ENCODE measurements around the gene MSANTD7.
"Not testable (repeated sequence)": the region's sequence is repeated elsewhere in the genome, so short reads cannot be mapped to it uniquely, and the experiment has no call there.

Gene MSANTD7

DNA sequence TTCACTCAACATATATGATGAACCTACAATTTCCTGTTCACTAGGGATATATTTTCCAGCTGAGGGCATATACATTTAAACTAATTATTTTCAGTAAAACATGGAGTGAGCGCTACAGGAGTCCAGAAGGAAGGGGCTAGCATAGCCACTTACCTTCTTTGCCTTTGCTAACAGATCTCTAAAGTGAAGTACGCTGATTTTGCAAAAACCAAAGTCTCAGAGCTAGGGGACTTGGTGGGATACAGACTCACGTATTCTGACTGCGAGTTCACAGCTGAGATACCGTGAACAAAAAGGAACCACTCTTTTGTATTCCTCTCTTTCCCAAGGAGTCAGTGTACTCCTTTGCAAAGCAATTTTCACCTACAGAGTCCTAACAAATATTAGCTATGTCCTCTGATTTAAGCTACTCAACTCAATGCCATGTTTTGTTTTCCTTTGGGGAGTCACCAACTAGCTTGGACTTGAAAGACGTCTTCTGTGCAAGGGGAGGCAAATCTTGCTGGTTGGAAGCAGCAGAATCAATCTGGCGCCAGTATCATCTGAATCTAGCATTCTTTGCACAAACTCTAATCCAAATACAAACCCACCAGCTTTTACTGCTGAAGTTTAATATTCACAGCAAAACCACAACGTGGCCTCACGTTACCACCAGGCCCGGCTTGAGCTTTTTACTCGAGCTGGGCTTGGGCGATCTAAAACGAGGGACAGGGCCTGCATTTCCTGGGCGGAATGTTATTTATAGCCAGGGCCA, 926 bp upstream of the MSANTD7 start:
- DNase-seq (ENCODE audit: extremely low read depth in 1 of 2, low read depth in 1 of 2) = no peak

DNA sequence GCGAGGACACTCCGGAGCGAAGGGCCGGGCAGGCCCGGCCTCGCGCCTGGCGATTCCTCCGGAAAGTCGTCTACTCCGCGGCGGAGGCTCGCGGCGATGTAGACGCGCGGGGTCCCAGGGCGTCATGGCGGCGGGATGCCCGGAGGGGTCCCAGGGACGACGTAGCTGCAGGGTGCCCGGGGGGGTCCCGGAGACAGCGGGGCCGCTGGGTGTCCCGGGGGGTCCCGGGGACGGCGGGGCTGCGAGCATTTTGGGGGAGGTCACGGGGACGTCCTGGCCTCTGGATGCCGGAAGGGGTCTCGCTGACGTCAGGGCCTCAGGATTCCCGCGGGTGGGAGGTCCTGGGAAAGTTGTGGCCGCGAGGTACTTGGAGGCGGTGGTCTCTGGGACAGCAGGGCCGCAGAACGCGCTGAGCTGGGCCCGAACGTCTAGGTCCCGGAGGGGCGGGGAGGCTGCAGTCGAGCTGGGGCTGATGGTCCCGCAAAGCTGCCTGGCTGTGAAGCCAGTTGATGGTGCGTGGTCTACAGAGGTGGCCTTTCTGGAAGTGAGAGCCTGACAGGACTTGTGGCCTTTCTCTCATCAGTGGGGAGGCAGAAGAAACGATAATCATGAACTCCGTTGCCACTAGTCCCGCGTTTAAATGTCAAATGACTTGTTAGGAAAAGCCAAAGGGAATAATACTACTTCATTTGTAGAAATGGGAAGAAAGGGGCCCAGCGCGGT, 637 bp downstream of the MSANTD7 start:
- DNase-seq (ENCODE audit: extremely low read depth in 1 of 2, low read depth in 1 of 2) = peak in 1 of 2 donors; percentile 13

DNA sequence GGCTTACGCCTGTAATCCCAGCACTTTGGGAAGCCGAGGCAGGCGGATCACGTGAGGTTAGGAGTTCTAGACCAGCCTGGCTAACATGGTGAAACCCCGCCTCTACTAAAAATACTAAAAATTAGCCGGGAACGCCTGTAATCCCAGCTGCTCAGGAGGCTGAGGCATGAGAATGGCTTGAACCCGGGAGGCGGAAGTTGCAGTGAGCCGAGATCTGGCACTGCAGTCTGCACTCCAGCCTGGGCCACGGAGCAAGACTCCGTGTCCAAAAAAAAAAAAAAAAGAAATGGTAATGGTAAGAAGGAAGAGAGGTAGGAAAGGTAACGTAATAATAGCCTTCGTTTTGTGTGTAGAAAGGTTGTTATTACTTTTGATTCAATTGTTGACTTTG, 1.2 kb downstream of the MSANTD7 start:
- no peak for DNase-seq (ENCODE audit: extremely low read depth in 1 of 2, low read depth in 1 of 2)

DNA sequence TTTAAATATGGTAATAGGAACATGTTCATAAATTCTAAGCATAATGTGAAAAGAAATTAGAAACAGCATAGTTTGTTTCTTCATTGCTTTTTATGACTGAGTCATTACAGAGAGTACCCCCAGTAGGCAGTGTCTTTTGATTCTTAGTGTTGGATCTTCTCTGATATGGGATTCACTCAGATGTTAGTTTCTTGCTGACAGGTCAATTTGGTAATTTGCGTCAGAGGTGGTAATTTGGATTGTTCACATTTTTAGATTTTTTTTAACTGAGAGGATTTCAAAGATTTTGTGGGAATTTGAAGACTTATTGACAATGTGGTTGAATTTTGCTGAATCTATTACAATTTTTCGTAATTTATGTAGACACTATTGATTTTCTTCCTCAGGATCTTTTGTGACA, 2.1 kb downstream of the MSANTD7 start:
- DNase-seq (ENCODE audit: extremely low read depth in 1 of 2, low read depth in 1 of 2) = no peak

DNA sequence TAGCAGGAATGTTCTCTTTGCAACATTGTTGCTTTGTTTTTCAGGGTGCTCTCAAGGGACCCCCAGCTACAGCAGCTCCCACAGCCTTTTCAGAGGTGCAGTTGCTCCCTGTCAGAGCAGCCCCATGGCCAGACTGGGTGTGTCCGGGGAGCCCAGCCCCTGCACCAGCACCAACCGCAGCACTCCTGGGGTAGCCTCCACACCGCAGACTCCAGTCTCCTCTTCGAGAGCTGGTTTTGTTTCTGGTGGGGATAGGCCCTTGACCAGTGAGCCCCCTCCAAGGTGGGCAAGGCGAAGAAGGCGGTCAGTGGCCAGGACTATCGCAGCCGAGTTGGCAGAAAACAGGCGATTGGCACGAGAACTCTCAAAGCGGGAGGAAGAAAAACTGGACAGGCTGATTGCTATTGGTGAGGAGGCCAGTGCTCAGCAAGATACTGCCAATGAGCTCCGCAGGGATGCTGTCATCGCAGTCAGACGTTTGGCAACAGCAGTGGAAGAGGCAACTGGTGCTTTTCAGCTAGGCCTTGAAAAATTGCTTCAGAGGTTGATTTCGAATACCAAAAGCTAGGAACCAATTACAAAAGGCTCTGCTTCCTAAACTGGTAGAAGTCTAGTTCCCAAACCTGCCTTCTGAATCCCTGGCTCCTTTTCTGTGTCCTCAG, 5.4 kb downstream of the MSANTD7 start:
- no peak for DNase-seq (ENCODE audit: extremely low read depth in 1 of 2, low read depth in 1 of 2)

DNA sequence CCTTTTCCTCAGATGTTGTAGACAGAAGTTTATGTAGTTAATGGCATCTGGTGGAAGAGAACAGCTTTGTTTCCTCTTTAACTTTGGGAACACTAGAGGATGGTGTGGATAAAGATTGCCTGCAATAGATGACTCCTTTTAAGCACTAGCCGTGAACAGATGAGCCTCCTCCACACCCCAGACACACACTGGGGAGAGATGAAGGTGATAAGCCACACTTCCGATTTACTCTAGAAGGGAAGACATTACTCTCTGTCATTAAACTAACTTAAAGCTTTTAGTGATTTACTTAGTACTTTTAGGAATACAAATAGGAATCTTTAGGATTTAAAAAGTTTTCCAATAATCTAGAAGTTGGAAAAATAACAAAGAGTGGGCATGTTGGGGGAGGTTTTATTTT, 6.8 kb downstream of the MSANTD7 start:
- no peak for DNase-seq (ENCODE audit: extremely low read depth in 1 of 2, low read depth in 1 of 2)

DNA sequence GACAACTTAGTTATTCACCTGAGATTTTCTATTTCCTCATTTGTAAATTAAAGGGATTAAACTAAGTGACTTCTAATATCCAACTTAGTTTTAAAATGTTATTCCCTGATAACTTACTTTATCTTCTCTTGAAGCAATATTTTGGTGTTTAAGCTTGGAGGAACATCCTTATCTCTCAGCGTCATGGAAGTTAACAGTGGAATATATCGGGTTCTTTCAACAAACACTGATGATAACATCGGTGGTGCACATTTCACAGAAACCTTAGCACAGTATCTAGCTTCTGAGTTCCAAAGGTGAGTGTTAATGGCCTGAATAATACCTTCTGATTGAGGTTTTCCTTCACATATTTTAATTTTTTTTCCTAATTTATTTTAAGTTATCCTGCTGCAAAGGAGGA, 14.1 kb downstream of the MSANTD7 start:
- DNase-seq (ENCODE audit: extremely low read depth in 1 of 2, low read depth in 1 of 2) = no peak

DNA sequence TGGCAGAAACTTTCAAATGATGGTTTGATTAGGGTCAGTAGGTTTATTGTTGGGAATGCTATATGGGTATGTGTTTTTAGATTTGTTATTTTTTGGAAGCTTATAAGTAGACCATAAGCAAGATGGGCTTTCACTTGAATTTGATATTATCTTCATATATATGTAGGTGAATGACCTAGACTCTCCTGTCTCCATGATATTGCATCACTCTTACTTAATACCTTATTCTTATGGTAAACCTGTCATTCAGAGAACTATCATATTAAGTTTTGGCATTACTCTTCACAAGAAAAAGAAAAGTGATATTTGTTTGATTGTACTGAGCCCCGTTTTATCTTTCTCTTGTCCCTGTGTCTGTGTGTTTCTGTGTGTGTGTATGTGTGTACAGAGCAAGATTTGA, 17.3 kb downstream of the MSANTD7 start:
- DNase-seq (ENCODE audit: extremely low read depth in 1 of 2, low read depth in 1 of 2) = no peak

DNA sequence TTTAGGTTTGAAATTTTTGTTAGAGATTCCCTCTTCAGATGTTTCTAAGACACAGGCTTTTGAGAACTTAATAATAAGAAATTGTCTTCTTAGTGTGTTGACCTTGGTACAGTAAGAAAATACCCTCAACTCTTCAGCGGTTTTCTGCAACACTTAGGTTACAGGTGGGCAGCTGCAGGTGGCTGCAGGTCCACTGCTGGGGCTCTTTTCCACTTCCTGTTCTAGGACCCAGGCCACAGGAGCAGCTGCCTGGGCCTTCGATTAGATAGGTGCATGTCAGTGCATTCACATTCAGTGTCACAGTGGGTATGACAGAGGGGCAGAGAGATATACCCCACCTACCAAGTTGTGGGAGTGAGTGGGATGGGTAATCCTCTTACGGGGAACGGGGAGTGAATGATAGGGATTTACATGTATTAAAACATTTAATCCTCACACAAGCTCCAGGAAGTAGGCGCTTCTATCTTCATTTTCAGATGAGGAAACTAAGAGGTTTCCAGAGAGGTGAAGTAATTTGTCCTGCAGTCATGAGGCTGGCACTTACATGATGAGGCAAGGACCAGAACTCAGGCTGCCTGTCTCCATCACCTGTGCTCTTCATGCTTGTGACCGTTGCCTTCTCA, 20.3 kb downstream of the MSANTD7 start:
- DNase-seq (ENCODE audit: extremely low read depth in 1 of 2, low read depth in 1 of 2) = no peak

DNA sequence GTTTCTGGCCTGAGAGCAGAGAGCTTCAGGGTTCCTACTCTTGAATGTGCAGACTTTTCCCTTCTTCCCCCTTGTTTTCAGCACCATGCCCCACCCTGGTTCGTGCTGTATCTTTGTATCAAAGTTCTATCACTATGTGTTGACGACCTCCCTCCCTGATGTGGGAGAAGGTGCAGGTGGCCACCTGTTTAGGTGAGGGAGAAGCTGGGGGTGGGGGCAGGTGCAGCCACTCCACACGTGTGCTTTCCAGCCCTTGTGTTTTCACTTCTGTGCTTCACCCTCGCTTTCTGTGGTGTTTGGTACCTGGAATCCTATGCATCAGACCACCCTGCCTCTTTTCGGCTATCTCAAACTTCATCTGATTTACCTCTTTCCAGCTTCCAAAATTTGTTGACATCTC, 20.9 kb downstream of the MSANTD7 start:
- no peak for DNase-seq (ENCODE audit: extremely low read depth in 1 of 2, low read depth in 1 of 2)

DNA sequence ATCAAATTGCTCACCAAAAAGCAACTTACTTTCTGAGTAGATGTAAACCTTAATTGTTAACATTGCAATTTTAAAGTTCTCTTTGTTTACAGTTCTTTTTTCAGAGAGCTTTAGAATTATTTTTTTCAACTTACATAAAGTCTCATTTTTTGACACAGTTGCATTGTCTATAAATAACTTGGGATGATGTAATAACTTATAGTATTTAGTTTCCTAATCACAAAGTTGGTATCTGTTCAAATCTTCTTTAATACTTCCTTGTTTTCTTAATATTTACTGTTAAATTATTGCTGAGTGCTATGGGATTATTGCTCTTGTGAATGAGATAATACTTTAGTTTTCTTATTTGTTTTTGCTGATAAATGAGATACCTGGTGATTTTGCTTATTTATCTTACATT, 21.7 kb downstream of the MSANTD7 start:
- DNase-seq (ENCODE audit: extremely low read depth in 1 of 2, low read depth in 1 of 2) = no peak

DNA sequence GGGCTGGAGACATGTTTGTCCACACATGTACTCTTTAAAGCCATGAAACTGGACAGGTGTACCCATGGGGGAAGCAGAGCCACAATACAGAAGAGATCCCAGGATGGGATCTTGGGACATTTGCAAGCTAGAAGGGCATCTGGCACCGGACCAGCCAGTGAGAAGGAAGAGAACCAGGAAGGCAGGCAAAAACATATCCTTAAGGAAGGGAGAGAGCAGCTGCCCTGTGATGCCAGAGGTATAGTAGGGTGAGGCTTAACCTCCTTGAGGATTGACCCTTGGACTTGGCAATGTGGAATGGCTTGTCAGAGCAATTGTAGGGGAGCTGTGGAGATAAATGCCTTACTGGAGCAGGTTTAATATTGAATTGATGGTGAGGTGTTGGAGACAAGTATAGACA, 22.7 kb downstream of the MSANTD7 start:
- no peak for DNase-seq (ENCODE audit: extremely low read depth in 1 of 2, low read depth in 1 of 2)

DNA sequence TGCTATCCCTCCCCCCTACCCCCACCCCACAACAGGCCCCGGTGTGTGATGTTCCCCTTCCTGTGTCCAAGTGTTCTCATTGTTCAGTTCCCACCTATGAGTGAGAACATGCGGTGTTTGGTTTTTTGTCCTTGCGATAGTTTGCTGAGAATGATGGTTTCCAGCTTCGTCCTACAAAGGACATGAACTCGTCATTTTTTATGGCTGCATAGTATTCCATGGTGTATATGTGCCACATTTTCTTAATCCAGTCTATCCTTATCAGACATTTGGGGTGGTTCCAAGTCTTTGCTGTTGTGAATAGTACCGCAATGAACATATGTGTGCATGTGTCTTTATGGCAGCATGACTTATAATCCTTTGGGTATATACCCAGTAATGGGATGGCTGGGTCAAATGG, 26.4 kb downstream of the MSANTD7 start:
- DNase-seq (ENCODE audit: extremely low read depth in 1 of 2, low read depth in 1 of 2) = not testable (repeated sequence)

DNA sequence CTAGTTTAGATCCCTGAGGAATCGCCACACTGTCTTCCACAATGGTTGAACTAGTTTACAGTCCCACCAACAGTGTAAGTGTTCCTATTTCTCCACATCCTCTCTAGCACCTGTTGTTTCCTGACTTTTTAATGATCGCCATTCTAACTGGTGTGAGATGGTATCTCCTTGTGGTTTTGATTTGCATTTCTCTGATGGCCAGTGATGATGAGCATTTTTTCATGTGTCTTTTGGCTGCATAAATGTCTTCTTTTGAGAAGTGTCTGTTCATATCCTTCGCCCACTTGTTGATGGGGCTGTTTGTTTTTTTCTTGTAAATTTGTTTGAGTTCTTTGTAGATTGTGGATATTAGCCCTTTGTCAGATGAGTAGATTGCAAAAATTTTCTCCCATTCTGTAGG, 26.8 kb downstream of the MSANTD7 start:
- DNase-seq (ENCODE audit: extremely low read depth in 1 of 2, low read depth in 1 of 2) = not testable (repeated sequence)

DNA sequence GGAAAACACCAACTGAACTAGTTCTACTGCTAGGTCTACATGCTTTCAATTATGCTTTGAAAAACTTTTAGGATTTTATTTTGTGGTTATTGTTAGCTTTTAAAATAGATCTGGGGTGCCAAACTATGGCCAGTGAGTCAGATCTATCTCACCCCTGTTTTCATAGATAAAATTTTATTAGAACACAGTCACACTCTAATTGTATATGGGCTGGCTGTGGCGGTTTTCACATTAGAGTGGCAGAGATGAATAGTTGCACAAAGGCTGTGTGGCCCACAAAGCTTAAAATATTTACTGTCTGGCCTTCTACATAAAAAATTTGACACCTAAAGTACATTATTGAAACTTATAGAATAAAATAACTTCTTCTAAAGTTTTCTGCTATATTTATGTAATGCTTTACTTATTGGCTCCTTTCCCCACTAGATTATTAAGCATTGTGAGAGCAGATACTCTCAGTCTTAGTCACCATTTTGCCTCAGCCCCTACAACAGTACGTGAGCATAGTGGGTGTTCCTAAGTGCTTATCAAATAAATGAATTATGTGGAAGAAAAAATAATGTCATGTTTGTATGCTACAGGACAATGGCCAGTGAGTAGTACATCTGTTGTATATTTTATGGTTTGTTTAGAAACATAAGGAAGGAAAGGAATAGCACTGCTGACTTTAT, 35.1 kb downstream of the MSANTD7 start:
- DNase-seq (ENCODE audit: extremely low read depth in 1 of 2, low read depth in 1 of 2) = no peak

DNA sequence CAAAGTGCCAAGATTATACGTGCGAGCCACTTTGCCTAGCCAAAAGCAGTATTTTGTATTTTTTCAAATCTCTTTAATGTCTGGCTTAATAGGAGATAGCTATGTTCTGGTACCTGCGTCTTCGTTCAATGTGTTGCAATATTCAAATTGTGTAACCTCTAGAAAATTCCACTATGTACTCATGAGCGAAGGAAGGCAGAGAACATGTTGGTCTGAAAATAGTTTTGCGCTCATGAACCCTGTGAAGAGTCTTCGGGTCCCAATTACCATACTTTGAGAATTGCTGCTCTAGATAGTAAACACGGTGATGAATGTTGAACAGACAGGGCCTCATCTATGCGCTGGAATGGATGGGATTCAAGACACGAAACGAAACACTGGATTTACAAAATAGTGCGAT, 37.8 kb downstream of the MSANTD7 start:
- no peak for DNase-seq (ENCODE audit: extremely low read depth in 1 of 2, low read depth in 1 of 2)

DNA sequence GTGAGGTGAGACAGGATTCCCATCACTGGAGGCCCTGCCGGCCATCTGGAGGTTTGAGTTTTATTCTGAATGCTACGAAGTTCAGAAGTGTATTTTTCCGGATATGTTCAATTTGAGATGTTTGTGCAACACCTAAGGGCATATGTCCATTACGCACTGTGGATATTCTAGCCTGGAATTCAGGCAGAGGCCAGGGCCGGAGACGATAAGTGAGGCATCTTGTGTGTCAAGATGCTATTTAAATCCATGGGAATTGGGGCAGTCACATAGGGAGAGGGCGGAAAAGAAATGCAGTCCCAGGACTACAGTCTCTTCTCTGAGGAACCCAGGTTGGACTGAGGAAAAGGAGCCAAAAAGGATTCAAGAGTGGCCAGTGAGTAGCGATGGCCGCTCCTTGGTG, 38.7 kb downstream of the MSANTD7 start:
- DNase-seq (ENCODE audit: extremely low read depth in 1 of 2, low read depth in 1 of 2) = no peak

DNA sequence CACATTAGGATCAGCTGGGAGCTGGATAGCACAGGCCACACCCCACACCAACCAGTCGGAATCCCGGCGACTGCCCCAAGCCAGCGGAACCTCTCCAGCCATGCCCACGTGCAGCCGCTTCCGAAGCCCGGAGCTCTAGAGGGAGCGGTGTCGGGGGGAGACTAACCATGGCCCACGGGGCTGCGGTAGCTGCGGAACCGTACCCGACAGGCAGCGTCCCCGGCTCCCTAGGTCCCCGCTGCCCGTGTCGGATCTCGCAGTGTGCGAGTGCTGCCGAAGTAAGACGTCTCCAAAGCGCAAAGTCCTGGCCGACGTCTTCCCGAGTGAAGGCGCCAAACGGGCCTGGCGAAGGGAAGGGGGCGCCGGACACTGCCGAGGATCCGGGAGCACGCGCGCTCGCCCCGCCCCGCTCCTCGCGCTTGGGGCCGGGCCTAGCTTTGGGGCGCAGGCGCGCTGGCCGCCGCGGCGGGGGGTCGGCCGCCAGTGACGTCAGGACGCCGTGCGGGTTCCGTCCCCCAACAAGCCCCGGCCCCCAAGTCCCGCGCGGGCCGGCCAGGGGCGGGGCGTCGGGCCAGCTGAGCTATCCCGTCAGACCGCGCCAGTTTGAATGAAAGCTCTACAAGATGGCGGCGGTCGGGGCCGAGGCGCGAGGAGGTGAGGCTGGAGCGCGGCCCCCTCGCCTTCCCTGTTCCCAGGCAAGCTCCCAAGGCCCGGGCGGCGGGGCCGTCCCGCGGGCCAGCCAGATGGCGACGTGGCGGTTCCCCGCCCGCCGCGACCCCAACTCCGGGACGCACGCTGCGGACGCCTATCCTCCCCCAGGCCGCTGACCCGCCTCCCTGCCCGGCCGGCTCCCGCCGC, 40.4 kb downstream of the MSANTD7 start, which contains the start of gene SUV39H2:
TSS of gene SUV39H2 (plus strand) at position 601 of the 858 bp plus-strand sequence. CDS start at position 624, 23 bp downstream.
- peak; percentile 63 to 85 for DNase-seq (ENCODE audit: extremely low read depth in 1 of 2, low read depth in 1 of 2)

DNA sequence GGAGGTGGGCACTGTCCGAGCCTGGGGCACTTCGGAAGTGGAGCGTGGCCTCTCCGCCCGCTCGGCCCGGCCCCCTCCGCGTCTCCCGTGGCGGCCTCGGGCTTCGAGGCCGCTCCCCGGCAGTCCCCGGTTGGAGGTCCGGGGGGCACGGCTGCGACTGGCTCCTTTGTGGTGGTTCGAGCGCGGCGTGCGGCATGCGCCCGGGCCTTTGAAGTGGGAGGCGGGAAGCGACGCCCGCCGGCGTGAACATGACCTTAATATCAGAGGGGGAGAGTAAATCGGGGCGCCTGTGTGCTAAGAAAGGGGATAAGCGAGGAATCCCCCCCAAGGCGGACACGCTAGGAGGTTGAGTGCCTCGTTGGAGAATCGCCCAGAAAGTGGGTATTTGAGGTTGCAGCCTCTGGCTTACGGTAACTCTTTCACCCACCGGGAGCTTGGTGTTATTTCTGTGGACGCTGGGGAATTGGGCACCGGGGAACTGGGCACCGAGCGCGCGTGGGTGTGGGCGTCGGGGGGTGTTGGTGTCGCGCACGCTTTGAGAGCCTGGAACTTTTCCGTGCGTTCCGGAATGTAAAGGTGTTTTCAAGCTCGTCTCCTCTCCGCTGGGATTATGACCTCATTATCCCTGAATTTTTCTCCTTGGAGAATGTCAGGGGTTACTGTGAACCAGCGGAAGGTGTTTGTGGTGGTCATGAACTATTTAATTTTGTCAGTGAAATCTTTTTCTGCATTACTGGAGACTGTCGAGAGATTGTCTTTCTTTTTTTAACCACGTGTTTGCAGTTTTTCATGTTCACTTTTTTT, 41.2 kb downstream of the MSANTD7 start:
- DNase-seq (ENCODE audit: extremely low read depth in 1 of 2, low read depth in 1 of 2) = peak in 1 of 2 donors; percentile 6

All from activated CD8-positive, alpha-beta memory T cell treated with anti-CD3 and anti-CD28 coated beads for 1 hour (primary cell).